OCI-LY1 (cell line): ENCODE measurements around the gene S100B.

Experiments
- CTCF ChIP-seq: fragments of 200-600 bp; sonication (generic), shearing (Covaris generic); IDR thresholded peaks from 2 replicates; pipeline ENCODE4 v1.5.1; 2017; ENCODE audit warnings: mild to moderate bottlenecking, antibody characterized with exemption, low read length, moderate library complexity, mixed read lengths
- EZH2 ChIP-seq: fragments of 200-600 bp; sonication (generic), shearing (Covaris generic); IDR thresholded peaks from 2 replicates; pipeline ENCODE4 v1.8.0; 2017; ENCODE audit warnings: borderline replicate concordance, mixed run types, mild to moderate bottlenecking, antibody characterized with exemption, low read length, moderate library complexity, mixed read lengths

GRCh38 chr21:46553993-46554392 is 50.9 kb downstream of the S100B start:
- TF ChIP-seq CTCF = no peak
- TF ChIP-seq EZH2 = no peak
